Tibial nerve (tissue), 4 donors: ENCODE data around the gene TM9SF4.

Source experiments
- CTCF ChIP-seq, 5 experiments: fragments of 200-600 bp in 3 of 5; fragments of 450-650 bp in 2 of 5; sonication (generic) in 3 of 5; IDR thresholded peaks; one replicate each; pipeline ENCODE4 v1.5.1; 2016 to 2019; ENCODE audit warnings: antibody characterized with exemption in 5 of 5, mild to moderate bottlenecking in 3 of 5, moderate library complexity in 2 of 5
- EP300 ChIP-seq, 2 donors: sonication (generic); formaldehyde crosslinking; IDR thresholded peaks; one replicate each; pipeline ENCODE4 v1.6.1; 2017; ENCODE audit warnings: antibody characterized with exemption in 2 of 2, mild to moderate bottlenecking in 1 of 2
- POLR2A ChIP-seq, 2 donors: fragments of 450-650 bp; IDR thresholded peaks; one replicate each; pipeline ENCODE4 v1.6.1; 2017; ENCODE audit warnings: antibody characterized with exemption in 2 of 2, mild to moderate bottlenecking in 2 of 2, moderate library complexity in 2 of 2

- TF ChIP-seq EP300 (IDR thresholded peaks at IDR 0.05), result no peak
- no peak for TF ChIP-seq POLR2A (IDR thresholded peaks at IDR 0.05)
- TF ChIP-seq CTCF (IDR thresholded peaks at IDR 0.05), result no peak
These were observed 77.0 kb downstream of the TM9SF4 start for GRCh38 chr20:32186506-32186905.
